ENCODE measurements around the gene SNRPF.
"Not testable (repeated sequence)": the region's sequence is repeated elsewhere in the genome, so short reads cannot be mapped to it uniquely, and the experiment has no call there.

Gene SNRPF

GRCh38 chr12:95858451-95859343 lies at the start of gene SNRPF:
Gene SNRPF, plus strand, starts transcription at chr12:95858952. Its CDS starts 122 bp downstream, at chr12:95859074.
- DNase-seq, result peak; percentile 81 to 92

DNA sequence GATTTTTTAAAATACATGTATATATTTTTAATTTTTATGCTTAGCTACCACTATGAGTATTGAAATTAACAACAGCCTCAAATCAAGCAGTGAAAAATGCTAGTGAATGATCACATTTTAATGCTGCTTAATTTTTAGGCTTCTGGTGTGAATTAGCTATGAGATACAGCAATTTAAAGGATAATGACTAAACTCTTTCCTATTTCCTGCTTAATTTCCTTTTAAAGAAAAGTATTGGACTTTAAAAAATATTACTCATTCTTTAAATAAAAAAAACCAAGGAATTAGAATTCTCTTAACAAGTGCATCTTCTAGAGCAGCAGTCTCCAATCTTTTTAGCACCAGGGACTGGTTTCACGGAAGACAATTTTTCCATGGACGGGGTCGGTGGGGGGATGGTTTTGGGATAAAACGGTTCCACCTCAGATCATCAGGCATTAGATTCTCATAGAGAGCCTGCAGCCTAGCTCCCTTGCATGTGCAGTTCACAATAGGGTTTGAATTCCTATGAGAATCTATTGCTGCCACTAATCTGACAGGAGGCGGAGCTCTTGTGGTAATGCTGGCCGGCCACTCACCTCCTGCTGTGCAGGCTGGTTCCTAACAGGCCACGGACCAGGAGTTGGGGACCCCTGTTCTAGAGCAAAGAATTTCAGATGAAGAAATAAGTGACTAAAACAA lies 49.6 kb upstream of the SNRPF start:
- no peak for DNase-seq

- DNase-seq, result no peak
These were observed 48.3 kb upstream of the SNRPF start for GRCh38 chr12:95810411-95810810.

DNA sequence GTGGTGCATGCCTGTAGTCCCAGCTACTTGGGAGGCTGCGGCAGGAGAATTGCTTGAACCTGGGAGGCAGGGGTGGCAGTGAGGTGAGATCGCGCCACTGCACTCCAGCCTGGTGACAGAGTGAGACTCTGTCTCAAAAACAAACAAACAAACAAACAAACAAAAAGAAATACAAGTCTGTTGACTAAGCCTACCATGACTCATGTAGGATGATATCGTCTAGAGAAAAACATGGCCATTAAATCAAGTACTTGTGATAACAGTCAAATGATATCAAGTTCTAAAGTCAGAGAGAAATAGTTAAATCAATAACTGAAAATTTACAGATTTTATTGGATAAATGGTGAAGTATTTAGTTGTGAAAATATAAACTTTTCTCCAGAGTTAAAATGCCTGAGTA lies 46.6 kb upstream of the SNRPF start:
- not testable (repeated sequence) for DNase-seq

DNA sequence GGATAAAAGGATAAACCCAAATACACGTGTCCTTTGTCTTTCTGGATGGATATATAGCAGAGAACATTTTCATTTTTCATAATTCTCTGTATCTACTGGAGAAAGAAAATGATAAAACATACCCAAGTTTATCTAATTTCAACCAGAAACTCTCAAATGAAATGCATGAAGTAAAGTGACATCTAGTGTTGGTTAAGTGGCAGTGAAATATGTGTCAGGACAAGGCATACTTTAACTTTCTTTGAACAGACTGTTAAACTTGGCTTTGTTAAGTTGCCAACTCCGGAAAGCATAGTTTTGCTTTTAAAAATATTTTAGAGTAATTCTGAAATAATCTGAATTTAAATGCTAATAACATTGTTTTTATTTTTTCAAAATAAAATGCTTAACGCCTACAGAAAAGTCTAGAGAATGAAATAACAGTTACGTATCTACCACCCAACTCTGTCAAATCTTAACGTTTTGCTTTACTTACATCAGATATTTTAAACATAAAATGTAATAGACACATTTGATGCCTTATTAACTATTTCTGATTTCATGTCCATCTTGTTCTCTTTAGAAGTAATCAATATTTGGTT lies 43.0 kb upstream of the SNRPF start:
- DNase-seq, result no peak

DNA sequence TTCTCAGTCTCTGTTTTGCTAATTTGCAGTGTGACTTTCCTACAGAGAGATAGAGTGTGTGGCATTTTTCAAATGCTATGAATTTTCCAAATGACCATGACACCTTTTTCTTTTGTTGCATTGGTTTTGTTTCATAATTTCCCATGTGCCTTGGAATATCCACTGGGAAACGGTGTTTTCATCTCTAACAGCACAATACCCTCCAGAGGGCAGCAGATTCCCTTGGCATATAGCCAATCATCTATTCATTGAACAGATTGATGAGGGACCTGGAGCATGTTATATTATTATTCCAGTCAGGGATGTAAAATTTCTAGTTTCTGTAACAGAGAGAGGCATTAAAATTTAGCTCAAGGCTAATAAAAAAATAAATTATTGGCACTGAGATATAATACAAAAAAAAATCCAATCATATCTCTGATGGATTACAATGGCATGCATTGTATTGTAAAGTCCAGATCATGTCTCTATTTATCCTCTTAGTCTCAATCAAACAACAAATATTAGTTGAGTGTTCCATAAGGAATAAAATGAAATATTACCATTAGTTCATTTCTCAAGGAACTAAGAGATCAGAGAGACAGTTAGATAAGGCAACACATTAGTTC lies 38.6 kb upstream of the SNRPF start:
- DNase-seq, result no peak

DNA sequence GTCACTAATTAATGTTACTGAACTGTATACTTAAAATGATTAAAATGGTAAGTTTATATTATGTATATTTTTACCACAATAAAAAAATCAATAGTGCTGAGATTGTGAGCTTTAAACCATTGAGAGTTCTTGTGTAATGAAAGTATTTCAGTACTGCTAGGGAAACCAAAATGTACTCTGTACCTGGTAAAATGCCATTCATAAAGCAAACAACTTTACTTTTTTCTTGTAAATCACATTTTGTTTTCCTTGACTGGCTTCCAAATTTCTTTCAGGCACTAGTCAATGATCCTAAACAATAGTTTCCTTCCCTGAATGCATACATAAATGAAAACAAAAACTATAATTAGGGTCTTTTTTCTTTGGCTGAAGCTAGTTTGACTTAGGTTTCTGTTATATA lies 29.4 kb upstream of the SNRPF start:
- no peak for DNase-seq

DNA sequence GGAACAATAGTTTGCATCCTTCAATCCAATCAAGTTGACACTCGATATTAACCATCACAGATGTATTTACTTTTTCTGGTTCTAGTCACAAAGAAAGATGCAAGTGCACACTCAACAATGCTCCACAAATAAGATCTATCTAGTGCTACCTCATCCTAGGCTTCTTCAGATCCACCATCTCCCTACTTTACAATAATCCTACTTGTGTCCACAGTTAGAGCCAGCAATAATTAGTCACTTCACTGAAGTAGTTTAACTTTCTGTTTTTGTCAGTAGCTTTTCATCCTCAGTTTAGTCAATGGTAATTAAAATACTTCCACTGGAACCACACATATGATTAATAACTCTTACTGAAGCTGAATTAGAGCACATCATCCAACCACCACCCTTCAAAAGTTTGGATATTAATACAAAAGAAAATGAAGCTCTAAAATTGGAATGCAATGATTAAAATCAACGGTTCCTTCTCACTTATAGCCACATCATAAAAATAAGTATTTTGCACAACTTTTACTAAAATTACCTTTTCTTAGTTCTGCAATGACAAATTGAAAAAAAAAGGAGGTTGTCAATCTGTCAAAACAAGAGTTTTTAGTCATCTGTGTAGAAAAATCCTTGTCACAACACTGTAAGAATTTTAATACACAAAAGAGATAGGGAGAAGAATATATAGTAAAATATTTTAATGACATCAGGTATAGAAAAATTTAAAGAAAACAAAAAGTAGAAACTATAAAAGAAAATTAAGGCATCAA lies 28.2 kb upstream of the SNRPF start:
- no peak for DNase-seq

DNA sequence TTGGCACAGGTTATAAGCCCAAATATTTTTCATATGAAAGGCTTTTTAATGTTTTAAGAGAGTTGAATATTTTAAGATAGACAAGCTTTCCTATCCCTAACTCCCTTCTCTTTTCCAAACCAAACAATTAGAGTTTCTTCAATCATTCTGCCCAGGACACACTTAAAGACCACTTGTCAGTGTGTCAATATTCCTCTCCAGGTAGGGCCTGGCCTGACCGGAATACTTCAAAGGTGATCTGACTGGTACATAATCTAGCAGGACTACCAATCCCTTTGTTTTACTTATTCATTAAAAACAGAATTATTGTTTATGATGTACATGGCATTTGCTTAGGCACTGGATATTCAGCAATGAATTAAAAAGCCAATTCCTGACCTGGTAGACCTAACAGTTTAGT lies 24.2 kb upstream of the SNRPF start:
- no peak for DNase-seq

DNA sequence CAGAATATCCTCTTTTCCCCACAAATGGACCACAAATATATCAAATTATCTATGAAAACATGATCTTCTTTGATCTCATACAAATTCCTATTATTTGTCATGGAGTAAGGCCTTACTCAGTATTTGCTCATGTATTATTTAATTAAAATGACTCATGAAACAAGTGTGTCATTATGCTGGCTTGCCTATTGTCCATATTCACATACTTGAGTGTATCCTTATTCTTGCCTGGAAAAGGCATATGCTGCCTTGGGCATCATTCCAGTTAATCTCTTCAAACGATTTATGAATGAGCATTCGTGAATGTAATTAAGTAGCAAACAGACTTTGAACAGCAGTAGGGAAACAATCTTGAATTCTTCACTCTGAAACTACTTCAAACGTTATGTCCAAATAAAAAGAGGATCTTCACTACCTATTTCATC lies 22.6 kb upstream of the SNRPF start:
- no peak for DNase-seq

DNA sequence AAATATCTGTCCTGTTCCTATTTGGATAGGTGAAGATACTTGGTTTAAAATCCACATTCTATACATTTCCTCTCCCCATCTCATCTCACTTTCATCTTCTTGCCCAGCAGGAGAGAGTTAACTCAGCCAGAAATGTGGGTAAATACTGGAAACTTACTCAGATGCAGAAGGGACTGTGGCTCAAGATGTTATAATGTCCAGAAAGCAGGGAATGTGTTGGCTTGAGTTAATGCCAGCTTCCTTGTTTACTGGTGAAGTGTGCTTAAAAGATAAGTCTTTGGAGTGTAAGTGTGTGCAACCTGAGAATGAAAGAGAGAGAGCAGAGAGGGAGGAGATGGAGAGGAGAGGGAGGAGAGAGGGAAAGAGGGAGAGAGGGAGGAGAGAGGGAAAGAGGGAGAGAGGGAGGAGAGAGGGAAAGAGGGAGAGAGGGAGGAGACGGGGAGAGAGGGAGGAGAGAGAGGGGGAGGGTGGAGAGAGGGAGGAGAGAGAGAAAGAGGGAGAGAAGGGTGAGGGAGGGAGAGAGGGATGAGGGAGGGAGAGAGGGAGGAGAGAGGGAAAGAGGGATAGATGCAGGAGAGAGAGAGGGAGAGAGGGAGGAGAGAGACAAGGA lies 22.0 kb upstream of the SNRPF start:
- DNase-seq, result no peak

DNA sequence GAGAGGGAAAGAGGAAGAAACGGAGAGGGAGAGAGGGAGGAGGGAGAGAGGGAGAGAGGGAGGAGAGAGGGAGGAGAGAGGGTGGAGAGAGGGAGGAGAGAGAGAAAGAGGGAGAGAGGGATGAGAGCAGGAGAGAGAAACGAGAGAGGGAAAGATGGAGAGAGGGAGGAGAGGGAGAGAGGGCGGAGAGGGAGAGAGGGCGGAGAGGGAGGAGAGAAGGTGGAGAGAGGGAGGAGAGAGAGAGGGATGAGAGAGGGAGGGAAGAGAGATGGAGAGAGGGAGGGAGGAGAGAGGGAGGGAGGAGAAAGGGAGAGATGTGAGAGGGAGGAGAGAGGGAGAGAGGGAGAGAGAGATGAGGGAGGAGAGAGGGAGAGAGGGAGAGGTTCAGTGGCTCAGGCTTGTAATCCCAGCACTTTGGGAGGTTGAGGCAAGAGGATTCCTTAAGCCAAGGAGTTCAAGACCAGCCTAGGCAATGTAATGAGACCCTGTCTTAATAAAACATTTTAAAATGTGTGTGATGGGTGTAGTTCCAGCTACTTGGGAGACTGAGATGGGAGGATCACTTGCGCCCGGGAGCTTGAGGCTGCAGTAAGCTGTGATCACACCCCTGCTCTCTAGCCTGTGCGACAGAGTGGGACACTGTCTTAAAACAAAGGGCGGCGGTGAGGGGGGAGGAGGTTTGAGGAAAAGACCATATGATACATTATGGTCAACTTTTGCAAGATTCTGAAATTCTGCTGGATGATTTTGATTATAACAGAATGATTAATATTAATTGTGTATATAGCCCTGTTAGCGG lies 21.3 kb upstream of the SNRPF start:
- DNase-seq, result no peak

DNA sequence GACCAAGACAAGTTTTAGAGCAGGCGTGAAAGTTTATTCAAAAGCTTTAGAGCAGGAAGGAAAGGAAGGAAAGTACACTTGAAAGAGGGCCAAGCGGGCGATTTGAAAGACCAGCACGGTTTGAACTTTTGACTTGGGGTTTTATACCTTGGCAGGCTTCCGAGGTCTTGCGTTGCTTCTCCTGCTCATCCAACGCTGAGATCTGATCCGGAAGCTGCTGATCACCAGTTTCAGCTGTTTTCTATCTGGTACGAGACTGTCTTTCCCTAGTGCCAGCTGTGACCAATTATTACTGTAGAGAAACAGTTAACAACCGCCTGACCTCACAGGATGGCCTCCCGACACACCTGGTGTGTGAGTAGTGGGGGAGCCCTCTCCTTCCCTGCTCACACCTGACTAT lies 20.6 kb upstream of the SNRPF start:
- no peak for DNase-seq

GRCh38 chr12:95842426-95842825 lies 16.3 kb upstream of the SNRPF start:
- DNase-seq, result not testable (repeated sequence)

- DNase-seq, result no peak
These were observed 10.0 kb upstream of the SNRPF start for GRCh38 chr12:95848575-95849388.

DNA sequence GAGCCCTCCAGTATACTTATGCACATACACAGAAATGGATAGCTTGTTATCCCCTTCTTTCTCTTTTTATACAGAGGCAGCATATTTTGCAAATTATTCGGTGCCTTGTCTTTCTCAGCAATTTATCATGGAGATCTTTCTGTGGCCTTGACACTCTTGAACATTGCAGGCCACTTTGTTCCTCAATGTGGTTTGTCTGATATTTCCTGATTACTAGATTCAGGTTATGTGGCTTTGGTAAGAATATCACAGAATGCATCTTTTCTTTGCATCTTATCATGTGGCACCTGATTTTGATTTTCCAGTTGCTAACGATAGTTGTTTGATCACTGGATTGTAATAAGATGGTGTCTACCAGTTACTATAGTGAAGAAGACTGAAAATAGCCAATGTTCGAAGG lies 7.1 kb upstream of the SNRPF start:
- DNase-seq, result no peak

DNA sequence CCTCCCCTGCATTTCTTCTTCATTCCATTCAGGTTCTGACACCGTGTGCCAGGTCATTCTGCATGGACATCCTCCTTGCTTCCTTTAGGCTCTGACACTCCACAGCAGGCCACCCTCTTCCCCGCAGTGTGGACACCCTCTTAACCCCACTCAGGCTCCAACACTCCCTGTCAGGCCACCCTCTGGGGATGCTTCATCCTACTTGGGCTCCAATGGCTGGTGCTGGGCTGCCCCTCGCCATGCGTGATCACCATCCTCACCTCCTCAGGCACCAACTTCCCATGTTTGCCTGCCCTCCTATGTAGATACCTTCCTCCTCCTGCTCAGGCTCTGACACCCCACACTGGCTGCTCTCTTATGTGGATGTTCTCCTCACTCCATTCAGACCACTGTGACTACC lies 6.6 kb upstream of the SNRPF start:
- no peak for DNase-seq

DNA sequence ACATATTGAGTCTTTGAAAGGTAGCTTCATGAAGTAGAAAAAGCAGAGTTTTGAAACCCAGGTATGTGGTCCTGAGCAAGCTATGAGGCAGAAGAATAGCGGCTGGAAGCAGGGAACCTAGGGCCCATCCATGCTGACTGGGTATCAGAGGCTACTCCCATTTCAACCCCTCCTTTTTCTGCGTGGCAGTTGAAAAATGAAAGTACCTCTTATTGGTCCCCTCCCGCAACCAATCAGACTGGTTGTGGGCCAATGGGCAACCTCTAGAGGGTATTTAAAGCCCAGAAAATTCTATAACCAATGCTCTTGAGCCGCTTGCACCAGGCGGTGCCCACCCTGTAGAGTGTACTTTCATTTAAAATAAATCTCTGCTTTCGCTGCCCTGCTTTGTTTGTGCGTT lies 1.6 kb upstream of the SNRPF start:
- no peak for DNase-seq

GRCh38 chr12:95857799-95858198 lies 953 bp upstream of the SNRPF start:
- DNase-seq, result no peak

DNA sequence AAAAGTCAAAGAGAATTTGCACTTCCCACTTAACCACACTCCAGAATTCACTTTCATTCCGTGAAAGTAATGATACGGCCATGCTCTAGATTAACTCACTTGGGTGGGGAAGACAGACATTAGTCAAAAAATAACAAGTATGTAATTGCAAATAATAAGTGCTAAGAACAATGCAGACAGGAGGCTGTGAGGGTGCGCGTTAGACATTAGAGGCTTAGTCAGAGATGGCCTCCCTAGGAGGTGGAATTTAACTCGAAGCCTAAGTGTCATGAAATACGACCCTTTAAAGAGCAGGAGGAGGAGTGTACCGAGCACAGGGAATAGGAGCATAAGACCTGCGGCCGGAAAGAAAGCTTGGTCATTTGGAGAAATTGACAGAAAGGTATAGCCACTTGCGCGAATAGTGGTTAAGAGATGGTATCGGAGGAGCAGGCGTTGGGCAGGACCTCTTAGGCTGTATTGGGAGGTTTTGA lies 628 bp downstream of the SNRPF start:
- no peak for DNase-seq
